Caco-2 (cell line): ENCODE data around the gene KCTD15. TPM values are rescaled to one million over a fixed set of nuclear protein-coding genes. Genes with fewer than 3 reads are reported as not detected.
A peak's percentile ranks its signal among the peaks of the same experiment; 100 is the strongest.

Experiments used
- BruUV-seq: library from RNA; stranded (reverse); fragments of 400-500 nt; replicated peaks from 2 replicates; lab custom pipeline; 2021; lab: Mats Ljungman, UMichigan
- CTCF ChIA-PET: fragments of 300-600 bp; sonication (Branson Sonifier 250); formaldehyde crosslinking; loops from one replicate; lab custom pipeline; 2022; ENCODE audit warnings: antibody characterized with exemption; lab: Charles Lee
- POLR2A ChIA-PET: fragments of 300-600 bp; sonication (Branson Sonifier 250); formaldehyde crosslinking; loops from one replicate; lab custom pipeline; 2022; ENCODE audit warnings: antibody characterized with exemption; lab: Charles Lee
- DNase-seq, 2 experiments: peaks; one replicate each; pipeline versions ENCODE4 v3.0.0 to v3.0.0-alpha.2; 2020 to 2022
- H3K27me3 ChIP-seq: replicated peaks from 2 replicates; pipeline ENCODE4 v1.6.0; 2011; ENCODE audit warnings: low read length; ENCODE audit not compliant: control insufficient read depth, insufficient read depth
- H3K36me3 ChIP-seq: 2 replicates; pipeline ENCODE4 v1.5.1; 2011; ENCODE audit warnings: low read length; ENCODE audit not compliant: control insufficient read depth, insufficient read depth
- H3K4me1 ChIP-seq: fragments of 250-450 bp; sonication (Bioruptor Pico); 2 replicates; pipeline ENCODE4 v1.5.1; 2020; ENCODE audit warnings: mild to moderate bottlenecking
- H3K4me3 ChIP-seq: 2 replicates; pipeline ENCODE4 v1.5.1; 2011; ENCODE audit warnings: low read depth, mild to moderate bottlenecking, control low read depth, low read length
- H3K9me3 ChIP-seq: fragments of 250-450 bp; sonication (Bioruptor Pico); 2 replicates; pipeline ENCODE4 v1.5.1; 2020; ENCODE audit warnings: mild to moderate bottlenecking, moderate library complexity
- H3K27ac Mint-ChIP-seq: one replicate; pipeline ENCODE4 v1.8.0; 2022; ENCODE audit warnings: mixed read lengths; ENCODE audit not compliant: unreplicated experiment
- H3K27me3 Mint-ChIP-seq: one replicate; pipeline ENCODE4 v1.8.0; 2022; ENCODE audit warnings: mixed read lengths; ENCODE audit not compliant: insufficient read depth, unreplicated experiment
- H3K36me3 Mint-ChIP-seq: one replicate; pipeline ENCODE4 v1.8.0; 2022; ENCODE audit warnings: mild to moderate bottlenecking, mixed read lengths; ENCODE audit not compliant: insufficient read depth, unreplicated experiment
- H3K4me1 Mint-ChIP-seq: one replicate; pipeline ENCODE4 v1.8.0; 2022; ENCODE audit warnings: low read depth, mixed read lengths; ENCODE audit not compliant: unreplicated experiment
- H3K4me3 Mint-ChIP-seq: one replicate; pipeline ENCODE4 v1.8.0; 2022; ENCODE audit warnings: mild to moderate bottlenecking, moderate library complexity, mixed read lengths; ENCODE audit not compliant: unreplicated experiment
- H3K9me3 Mint-ChIP-seq: one replicate; pipeline ENCODE4 v1.8.0; 2022; ENCODE audit warnings: mixed read lengths; ENCODE audit not compliant: unreplicated experiment
- intact Hi-C: fragments of 100-400 bp; cut with micrococcal nuclease; formaldehyde crosslinking; loops from one replicate; pipeline ENCODE4 v1.10.0; 2022; ENCODE audit not compliant: unreplicated experiment
- total RNA-seq: library from RNA; stranded (reverse); gene quantifications from 2 replicates; pipeline ENCODE4 v1.2.3, GENCODE V29; 2022
- TF ChIP-seq, protein P1 (sequence below), 2 experiments: fragments of 200-600 bp in 1 of 2; IDR thresholded peaks; 1 replicate in 1 of 2; 2 replicates in 1 of 2; pipeline versions ENCODE4 v1.5.1 to v1.8.0; 2011 to 2022; ENCODE audit warnings: antibody characterized with exemption in 1 of 2, control low read depth in 1 of 2, inconsistent platforms in 1 of 2, low read depth in 1 of 2, low read length in 1 of 2, mild to moderate bottlenecking in 1 of 2, moderate library complexity in 1 of 2; ENCODE audit not compliant: insufficient read depth in 1 of 2, severe bottlenecking in 1 of 2, unreplicated experiment in 1 of 2

KCTD15 gene
- total RNA-seq, 1 experiment from 2014 or later = 34.6 TPM

DNA sequence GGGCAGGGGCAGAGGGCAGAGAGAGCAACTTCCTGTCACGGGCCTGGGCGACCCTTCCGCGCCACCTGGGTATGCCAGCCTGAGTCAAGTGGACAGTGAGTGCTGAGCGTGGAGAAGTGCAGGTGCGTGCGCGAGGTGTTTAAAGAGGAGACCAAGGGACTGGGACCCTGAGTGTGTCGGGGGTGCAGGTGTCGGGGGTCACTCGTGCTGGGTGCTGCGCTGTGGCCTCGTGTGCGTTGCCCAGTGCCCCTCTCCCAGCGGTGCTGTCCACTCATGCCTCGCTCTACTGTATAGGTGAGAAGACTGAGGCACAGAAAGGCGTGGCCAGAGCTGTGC, 18.9 kb upstream of the KCTD15 start:
- Histone ChIP-seq H3K4me3 (no peak overlapping the region), H3K9me3 (no peaks in the 10 kb centered on the region), H3K27me3 (no peaks in the 10 kb centered on the region; the same call in 1 of the 2 replicates), H3K36me3 (no peaks in the 10 kb centered on the region), H3K4me1 (no peaks in the 10 kb centered on the region)
- H3K36me3 Mint-ChIP-seq = peaks cover 5% of the 10 kb centered on the region
- peaks cover 31% of the 10 kb centered on the region for H3K27me3 Mint-ChIP-seq
- no peaks in the 10 kb centered on the region for H3K9me3 Mint-ChIP-seq
- intact Hi-C loops = loop anchor here (1.0 to 5.0 kb wide), 5 partner anchors 17 to 935 kb away; no protein-coding TSS in a partner anchor
- H3K4me1 Mint-ChIP-seq = peaks cover 14% of the 10 kb centered on the region
- TF ChIP-seq, protein P1, sequence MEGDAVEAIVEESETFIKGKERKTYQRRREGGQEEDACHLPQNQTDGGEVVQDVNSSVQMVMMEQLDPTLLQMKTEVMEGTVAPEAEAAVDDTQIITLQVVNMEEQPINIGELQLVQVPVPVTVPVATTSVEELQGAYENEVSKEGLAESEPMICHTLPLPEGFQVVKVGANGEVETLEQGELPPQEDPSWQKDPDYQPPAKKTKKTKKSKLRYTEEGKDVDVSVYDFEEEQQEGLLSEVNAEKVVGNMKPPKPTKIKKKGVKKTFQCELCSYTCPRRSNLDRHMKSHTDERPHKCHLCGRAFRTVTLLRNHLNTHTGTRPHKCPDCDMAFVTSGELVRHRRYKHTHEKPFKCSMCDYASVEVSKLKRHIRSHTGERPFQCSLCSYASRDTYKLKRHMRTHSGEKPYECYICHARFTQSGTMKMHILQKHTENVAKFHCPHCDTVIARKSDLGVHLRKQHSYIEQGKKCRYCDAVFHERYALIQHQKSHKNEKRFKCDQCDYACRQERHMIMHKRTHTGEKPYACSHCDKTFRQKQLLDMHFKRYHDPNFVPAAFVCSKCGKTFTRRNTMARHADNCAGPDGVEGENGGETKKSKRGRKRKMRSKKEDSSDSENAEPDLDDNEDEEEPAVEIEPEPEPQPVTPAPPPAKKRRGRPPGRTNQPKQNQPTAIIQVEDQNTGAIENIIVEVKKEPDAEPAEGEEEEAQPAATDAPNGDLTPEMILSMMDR (IDR thresholded peaks at IDR 0.05; ENCODE audit: insufficient read depth in 1 of 2, low read depth in 1 of 2, low read length in 1 of 2, severe bottlenecking in 1 of 2, unreplicated experiment in 1 of 2) = no peak
- no peak for DNase-seq
- H3K27ac Mint-ChIP-seq = no peak overlapping the region
- no peak overlapping the region for H3K4me3 Mint-ChIP-seq
- BruUV-seq = no TSS peak
- ChIA-PET CTCF (interaction anchor here (0.6 to 3.5 kb wide), 45 partner anchors 9 to 601 kb away, joined by 3 to 89 read pairs (median 3); partner anchors contain the start of gene KCTD15), POLR2A (interaction anchor here (0.5 to 0.6 kb wide), 2 partner anchors 221 to 601 kb away, joined by 3 read pairs; no protein-coding TSS in a partner anchor)

DNA sequence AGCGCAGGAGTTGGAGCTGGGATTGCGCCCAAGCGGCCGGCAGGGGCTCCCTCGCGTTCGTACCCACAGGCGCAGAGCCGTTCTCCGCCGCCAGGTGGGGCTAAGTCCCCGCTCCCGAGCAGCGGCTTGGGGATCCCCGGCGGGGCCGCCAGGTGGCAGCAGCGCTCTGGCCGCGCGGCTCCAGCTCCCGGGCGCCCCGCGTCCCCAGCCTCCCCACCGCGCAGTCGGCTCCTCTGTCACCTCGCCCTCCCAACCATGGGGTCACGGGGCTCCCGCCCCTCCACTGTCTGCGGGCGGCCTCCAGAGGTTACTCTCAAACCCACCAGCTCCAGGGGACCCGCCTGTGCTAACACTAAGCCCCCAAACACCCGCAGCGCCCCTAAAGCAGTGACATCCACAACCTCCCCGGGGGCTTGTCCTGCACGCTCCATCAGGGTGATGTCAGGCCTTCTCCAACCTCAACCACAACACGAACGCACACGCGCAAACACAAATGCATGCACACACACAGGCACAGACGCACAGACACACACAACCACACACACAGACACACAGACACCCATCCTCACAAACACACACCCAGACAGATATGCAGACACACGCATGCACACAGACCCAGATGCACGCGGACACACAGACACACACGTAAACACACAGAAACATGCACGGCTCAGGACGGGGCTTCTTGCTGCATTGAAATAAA, 18.4 kb upstream of the KCTD15 start:
- Mint-ChIP-seq H3K36me3 (peaks cover 5% of the 10 kb centered on the region), H3K4me3 (peak overlapping the region; percentile 85)

DNA sequence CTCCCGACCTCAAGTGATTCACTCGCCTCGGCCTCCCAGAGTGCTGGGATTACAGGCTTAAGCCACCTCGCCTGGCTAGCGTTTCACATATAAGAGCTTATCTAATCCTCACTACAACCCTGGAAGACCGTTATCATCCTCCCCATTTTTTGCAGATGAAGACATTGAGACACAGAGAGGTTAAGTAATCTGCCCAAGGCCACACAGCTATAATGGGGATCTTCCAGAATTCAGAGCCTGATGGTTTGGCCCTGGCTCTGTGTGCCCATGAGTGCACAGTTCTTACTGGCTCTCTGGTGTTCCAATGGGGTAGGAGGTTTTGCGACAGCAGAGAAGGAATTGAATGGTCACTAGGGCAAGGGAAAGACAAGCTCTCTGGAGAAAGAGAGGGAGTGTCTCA, 16.8 kb upstream of the KCTD15 start:
- Histone ChIP-seq H3K4me1 (no peaks in the 10 kb centered on the region), H3K27me3 (no peaks in the 10 kb centered on the region; the same call in 1 of the 2 replicates), H3K4me3 (no peak overlapping the region), H3K9me3 (no peaks in the 10 kb centered on the region), H3K36me3 (no peaks in the 10 kb centered on the region)
- H3K9me3 Mint-ChIP-seq = no peaks in the 10 kb centered on the region
- BruUV-seq = no TSS peak
- DNase-seq = no peak
- no peak overlapping the region for H3K4me3 Mint-ChIP-seq
- intact Hi-C loops = loop anchor here (2.0 to 5.0 kb wide), 3 partner anchors 15 to 932 kb away; no protein-coding TSS in a partner anchor
- TF ChIP-seq, protein P1 (IDR thresholded peaks at IDR 0.05; ENCODE audit: insufficient read depth in 1 of 2, low read depth in 1 of 2, low read length in 1 of 2, severe bottlenecking in 1 of 2, unreplicated experiment in 1 of 2) = no peak
- H3K4me1 Mint-ChIP-seq = peaks cover 14% of the 10 kb centered on the region
- peaks cover 5% of the 10 kb centered on the region for H3K36me3 Mint-ChIP-seq
- CTCF ChIA-PET = interaction anchor here (1.0 to 3.5 kb wide), 3 partner anchors 15 to 366 kb away, joined by 5 to 89 read pairs (median 17); no protein-coding TSS in a partner anchor
- H3K27me3 Mint-ChIP-seq = peaks cover 31% of the 10 kb centered on the region
- POLR2A ChIA-PET = no interaction called here
- H3K27ac Mint-ChIP-seq = no peak overlapping the region

More for the DNA sequence above, 18.4 kb upstream of the KCTD15 start:
- Histone ChIP-seq H3K9me3 (no peaks in the 10 kb centered on the region), H3K27me3 (no peaks in the 10 kb centered on the region; the same call in 1 of the 2 replicates), H3K36me3 (no peaks in the 10 kb centered on the region), H3K4me1 (no peaks in the 10 kb centered on the region), H3K4me3 (peak overlapping the region; percentile 32)
- TF ChIP-seq, protein P1 (IDR thresholded peaks at IDR 0.05; ENCODE audit: insufficient read depth in 1 of 2, low read depth in 1 of 2, low read length in 1 of 2, severe bottlenecking in 1 of 2, unreplicated experiment in 1 of 2) = peak; percentile 100
- CTCF ChIA-PET = interaction anchor here (0.6 to 3.5 kb wide), 46 partner anchors 9 to 955 kb away, joined by 3 to 89 read pairs (median 4); partner anchors contain the start of gene KCTD15
- Mint-ChIP-seq H3K9me3 (no peaks in the 10 kb centered on the region), H3K4me1 (peaks cover 14% of the 10 kb centered on the region), H3K27me3 (peaks cover 31% of the 10 kb centered on the region), H3K27ac (peak overlapping the region; percentile 1)
- POLR2A ChIA-PET = interaction anchor here (0.5 to 0.6 kb wide), 2 partner anchors 220 to 602 kb away, joined by 3 read pairs; no protein-coding TSS in a partner anchor
- DNase-seq = peak; percentile 70 to 92
- intact Hi-C loops = loop anchor here (1.0 to 5.0 kb wide), 5 partner anchors 17 to 934 kb away; no protein-coding TSS in a partner anchor
- BruUV-seq = no TSS peak
